Stomach smooth muscle (tissue), 2 donors: ENCODE measurements around the gene SH3RF1.
A peak's percentile ranks its signal among the peaks of the same experiment; 100 is the strongest.

Source experiments
- H3K27ac ChIP-seq: one replicate; pipeline ENCODE4 v1.7.0; 2013; ENCODE audit warnings: mild to moderate bottlenecking, low read length, inconsistent platforms
- H3K27me3 ChIP-seq, 2 donors: one replicate each; pipeline ENCODE4 v1.7.0; 2013; ENCODE audit warnings: low read length in 2 of 2; ENCODE audit not compliant: insufficient read depth in 2 of 2, control insufficient read depth in 1 of 2
- H3K36me3 ChIP-seq, 2 donors: one replicate each; pipeline ENCODE4 v1.7.0; 2013; ENCODE audit warnings: low read length in 2 of 2; ENCODE audit not compliant: control insufficient read depth in 2 of 2, insufficient read depth in 2 of 2
- H3K4me1 ChIP-seq: one replicate; pipeline ENCODE4 v1.7.0; 2013; ENCODE audit warnings: low read length; ENCODE audit not compliant: control insufficient read depth, insufficient read depth
- H3K4me3 ChIP-seq, 2 donors: one replicate each; pipeline ENCODE4 v1.7.0; 2013; ENCODE audit warnings: low read length in 2 of 2
- H3K9ac ChIP-seq, 2 donors: one replicate each; pipeline ENCODE4 v1.7.0; 2013; ENCODE audit warnings: low read length in 2 of 2, mild to moderate bottlenecking in 1 of 2
- H3K9me3 ChIP-seq, 2 donors: one replicate each; pipeline ENCODE4 v1.7.0; 2013; ENCODE audit warnings: low read length in 2 of 2; ENCODE audit not compliant: control insufficient read depth in 2 of 2
- donor health status: healthy.
- donor health status: Pancreatic carcinoma.

The SH3RF1 gene

DNA sequence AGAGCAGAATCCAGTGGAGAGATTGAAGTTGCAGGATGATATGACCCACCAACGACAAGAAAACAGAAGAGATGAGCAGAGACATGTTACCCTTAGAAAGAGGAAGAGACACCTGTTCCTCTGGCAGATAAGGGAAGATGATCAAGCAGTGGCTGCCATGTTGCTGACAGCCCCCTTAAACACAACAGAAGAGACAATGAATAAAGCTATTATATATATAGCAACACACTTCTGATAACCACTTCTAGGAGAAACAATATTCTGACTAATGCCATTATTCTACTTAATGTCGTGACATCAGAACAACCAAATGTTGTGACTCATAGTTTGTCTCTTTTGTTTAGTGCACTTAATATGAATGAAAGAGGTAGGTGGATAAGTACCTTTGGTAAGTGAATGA is 44.9 kb downstream of the SH3RF1 start:
- Histone ChIP-seq H3K9ac (peak overlapping the region in 1 of 2 donors; percentile 7), H3K27me3 (no peaks in the 10 kb centered on the region), H3K4me3 (no peak overlapping the region), H3K9me3 (no peaks in the 10 kb centered on the region), H3K36me3 (no peaks in the 10 kb centered on the region), H3K27ac (peak overlapping the region; percentile 32), H3K4me1 (peaks cover 12% of the 10 kb centered on the region)

DNA sequence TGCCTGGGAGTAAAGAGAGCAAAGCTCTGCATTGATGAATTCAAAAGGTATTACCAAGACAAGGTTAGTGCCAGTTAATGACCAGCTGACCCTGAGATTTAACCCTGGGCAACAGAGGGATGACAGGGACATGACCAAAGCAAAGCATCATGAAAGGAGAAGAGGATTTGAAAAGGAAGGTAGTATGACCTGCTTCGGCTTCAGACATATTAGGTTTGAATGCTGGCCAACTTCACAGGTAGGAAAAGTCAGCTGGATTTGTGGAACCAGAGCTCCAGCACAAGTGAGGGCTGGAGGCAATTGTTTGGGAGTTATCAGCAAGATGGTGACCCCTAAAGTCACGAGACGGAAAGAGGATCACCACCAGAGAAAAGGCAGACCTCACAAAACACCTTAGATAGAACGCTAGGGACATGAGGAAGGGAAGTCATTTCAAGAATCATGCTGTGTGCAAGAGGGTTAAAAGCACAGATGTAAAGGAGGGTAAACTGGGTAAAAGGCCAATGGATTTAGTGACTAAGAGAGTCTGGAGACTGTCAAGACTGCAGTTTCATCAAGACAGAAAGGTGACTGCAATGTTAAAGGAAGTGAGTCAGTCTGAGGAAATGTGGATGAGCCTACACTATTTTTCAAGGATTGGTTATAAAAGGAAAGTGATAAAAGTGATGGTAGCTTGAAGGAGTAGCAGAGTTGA is 45.6 kb downstream of the SH3RF1 start:
- no peak overlapping the region for H3K4me3 ChIP-seq
- H3K36me3 ChIP-seq, result no peaks in the 10 kb centered on the region
- H3K4me1 ChIP-seq, result peaks cover 12% of the 10 kb centered on the region
- peak overlapping the region; percentile 32 for H3K27ac ChIP-seq
- H3K9me3 ChIP-seq, result no peaks in the 10 kb centered on the region
- H3K9ac ChIP-seq, result peak overlapping the region in 1 of 2 donors; percentile 7
- H3K27me3 ChIP-seq, result no peaks in the 10 kb centered on the region

DNA sequence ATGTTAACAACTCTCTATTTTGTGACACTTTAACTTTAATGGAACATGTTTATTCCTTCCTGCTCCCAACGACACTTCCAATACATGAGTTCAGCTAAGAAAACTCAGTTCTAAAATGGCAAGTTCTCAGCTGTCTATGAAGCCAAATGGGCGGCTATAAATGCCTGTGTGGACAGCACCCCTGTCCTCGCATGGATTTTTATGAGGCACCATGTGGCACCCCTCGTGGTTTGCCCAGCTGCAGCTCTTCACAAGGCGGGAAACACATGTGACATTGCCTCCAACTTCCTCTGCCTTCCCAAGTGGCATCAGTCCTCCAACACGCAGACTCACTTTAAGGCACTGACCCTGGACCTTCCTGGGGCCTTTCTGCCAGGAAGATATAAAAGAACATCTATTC is 48.0 kb downstream of the SH3RF1 start:
- H3K9ac ChIP-seq, result no peak overlapping the region
- no peaks in the 10 kb centered on the region for H3K36me3 ChIP-seq
- H3K4me3 ChIP-seq, result no peak overlapping the region
- H3K27ac ChIP-seq, result no peak overlapping the region
- no peaks in the 10 kb centered on the region for H3K9me3 ChIP-seq
- no peaks in the 10 kb centered on the region for H3K27me3 ChIP-seq
- peaks cover 6% of the 10 kb centered on the region for H3K4me1 ChIP-seq

DNA sequence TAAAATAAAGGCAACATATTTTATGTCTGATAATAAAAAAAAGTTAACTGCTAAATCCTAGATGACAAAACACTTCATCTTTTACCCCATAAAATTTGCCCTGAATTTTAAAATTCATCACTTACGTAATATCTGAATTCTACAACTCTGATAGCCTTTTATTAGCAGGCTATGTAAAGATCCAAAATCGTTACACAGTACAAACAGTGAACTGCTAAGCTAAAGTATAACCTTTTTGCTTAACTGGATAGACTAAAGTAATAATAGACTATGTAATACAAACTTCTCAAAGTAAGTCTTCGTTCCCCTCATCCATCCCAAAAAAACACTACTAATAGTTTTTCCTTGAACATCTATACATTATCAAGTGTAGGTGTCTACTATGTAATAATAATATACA is 49.1 kb downstream of the SH3RF1 start:
- no peak overlapping the region for H3K27ac ChIP-seq
- peaks cover 6% of the 10 kb centered on the region for H3K4me1 ChIP-seq
- no peaks in the 10 kb centered on the region for H3K9me3 ChIP-seq
- H3K36me3 ChIP-seq, result no peaks in the 10 kb centered on the region
- no peak overlapping the region for H3K9ac ChIP-seq
- no peaks in the 10 kb centered on the region for H3K27me3 ChIP-seq
- no peak overlapping the region for H3K4me3 ChIP-seq

DNA sequence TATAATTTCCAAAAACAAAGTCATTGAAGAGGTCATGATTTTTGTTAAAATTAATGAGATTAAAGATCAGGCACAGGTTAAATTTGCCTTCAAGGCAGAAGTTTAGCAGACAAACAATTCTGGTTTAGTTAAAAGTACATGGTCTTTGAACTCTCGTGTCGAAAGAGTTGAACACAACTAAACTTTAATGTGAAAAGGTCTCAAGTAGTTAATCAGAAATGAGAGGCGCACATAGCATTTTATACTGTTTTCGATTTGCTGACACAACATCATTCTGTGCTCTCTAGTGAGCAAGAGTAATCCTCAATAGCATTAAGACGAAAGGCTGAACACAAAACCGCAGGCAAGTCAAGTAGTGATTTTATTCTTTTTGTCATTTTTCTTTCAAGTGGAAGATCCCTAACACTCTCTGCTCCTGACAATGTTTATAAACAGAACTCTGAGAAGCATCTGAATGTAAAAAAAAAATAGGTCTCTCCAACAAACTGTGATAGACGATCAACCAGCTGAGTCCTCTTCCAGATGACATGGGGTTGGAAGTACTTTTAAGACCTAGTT is 49.8 kb downstream of the SH3RF1 start:
- Histone ChIP-seq H3K27ac (no peak overlapping the region), H3K36me3 (no peaks in the 10 kb centered on the region), H3K4me3 (no peak overlapping the region), H3K9me3 (no peaks in the 10 kb centered on the region), H3K4me1 (peaks cover 6% of the 10 kb centered on the region), H3K9ac (no peak overlapping the region), H3K27me3 (no peaks in the 10 kb centered on the region)

DNA sequence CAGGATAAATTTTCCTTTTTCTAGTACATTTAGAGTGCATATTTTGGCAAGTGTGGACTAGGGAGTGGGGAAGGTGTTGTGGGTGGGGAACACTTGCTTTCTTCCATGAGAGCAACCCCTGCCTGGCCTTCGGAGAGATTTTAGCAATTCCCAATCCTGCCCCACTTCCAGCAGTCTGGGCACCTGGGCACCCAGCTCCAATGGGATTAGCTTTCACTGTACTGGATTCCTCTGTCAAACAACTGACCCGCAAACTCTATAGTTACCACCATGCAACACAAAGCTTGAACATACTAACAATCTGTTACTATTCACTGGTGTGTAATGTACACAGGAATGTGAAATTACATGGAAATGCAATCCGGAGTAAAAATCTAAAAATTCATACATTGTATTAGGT is 50.3 kb downstream of the SH3RF1 start:
- Histone ChIP-seq H3K9me3 (no peaks in the 10 kb centered on the region), H3K27ac (no peak overlapping the region), H3K4me1 (peaks cover 6% of the 10 kb centered on the region), H3K9ac (no peak overlapping the region), H3K4me3 (no peak overlapping the region), H3K27me3 (no peaks in the 10 kb centered on the region), H3K36me3 (no peaks in the 10 kb centered on the region)

DNA sequence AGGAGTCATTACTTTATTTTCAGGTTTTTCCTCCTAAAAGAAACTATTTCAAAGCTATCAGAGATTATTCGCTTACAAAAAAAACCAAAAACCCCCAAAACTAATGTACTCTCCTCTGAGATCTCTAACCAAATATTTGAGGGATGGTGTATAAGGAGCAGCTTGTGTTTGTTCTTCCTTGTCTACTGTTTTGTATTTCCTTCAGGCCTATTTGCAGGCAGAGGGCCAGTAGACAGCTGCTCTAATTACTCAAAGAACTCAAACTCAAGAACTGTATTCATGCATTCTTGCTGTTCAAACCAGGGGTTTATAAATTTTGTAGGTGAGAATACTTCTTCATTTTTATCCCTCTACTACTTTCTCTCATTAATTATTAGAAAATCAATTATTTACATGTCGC is 51.3 kb downstream of the SH3RF1 start:
- Histone ChIP-seq H3K9ac (no peak overlapping the region), H3K27me3 (no peaks in the 10 kb centered on the region), H3K36me3 (no peaks in the 10 kb centered on the region), H3K4me3 (no peak overlapping the region), H3K27ac (no peak overlapping the region), H3K4me1 (peaks cover 2% of the 10 kb centered on the region), H3K9me3 (no peaks in the 10 kb centered on the region)

DNA sequence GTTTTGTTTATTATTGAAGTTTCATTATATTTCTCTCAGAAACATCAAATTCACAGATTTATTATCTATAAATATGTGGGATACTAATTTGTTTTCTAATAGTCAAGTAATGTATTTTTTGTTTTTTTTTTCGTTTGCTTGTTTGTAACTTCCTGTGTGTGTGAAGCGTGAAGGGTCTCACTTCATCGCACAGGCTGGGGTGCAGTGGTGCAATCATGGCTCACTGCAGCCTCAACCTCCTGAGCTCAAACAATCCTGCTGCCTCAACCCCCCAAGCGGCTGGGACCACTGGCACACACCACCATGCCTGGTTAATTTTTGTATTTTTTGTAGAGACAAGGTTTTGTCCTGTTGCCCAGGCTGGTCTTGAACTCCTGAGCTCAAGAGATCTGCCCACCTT is 55.1 kb downstream of the SH3RF1 start:
- no peak overlapping the region for H3K9ac ChIP-seq
- H3K27ac ChIP-seq, result no peak overlapping the region
- H3K9me3 ChIP-seq, result no peaks in the 10 kb centered on the region
- H3K4me1 ChIP-seq, result peaks cover 2% of the 10 kb centered on the region
- H3K36me3 ChIP-seq, result no peaks in the 10 kb centered on the region
- no peak overlapping the region for H3K4me3 ChIP-seq
- H3K27me3 ChIP-seq, result no peaks in the 10 kb centered on the region

DNA sequence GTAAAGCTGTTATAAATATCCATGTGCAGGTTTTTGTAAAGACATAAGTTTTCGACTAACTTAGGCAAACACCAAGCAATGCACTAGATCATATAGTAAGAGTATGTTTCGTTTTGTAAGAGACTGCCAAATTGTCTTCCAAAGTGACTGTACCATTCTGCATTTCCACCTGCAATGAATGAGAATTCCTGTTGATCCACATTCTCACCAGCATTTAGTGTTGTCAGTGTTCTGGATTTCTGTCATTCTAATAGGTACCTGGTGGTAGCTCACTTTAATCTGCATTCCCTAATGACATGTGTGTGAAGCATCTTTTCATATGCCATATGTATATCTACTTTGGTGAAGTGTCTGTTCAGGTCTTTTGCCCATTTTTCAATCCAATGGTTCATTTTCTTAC is 57.8 kb downstream of the SH3RF1 start:
- no peaks in the 10 kb centered on the region for H3K9me3 ChIP-seq
- no peak overlapping the region for H3K4me3 ChIP-seq
- H3K4me1 ChIP-seq, result no peaks in the 10 kb centered on the region
- H3K27me3 ChIP-seq, result no peaks in the 10 kb centered on the region
- no peak overlapping the region for H3K27ac ChIP-seq
- H3K9ac ChIP-seq, result no peak overlapping the region
- H3K36me3 ChIP-seq, result no peaks in the 10 kb centered on the region

DNA sequence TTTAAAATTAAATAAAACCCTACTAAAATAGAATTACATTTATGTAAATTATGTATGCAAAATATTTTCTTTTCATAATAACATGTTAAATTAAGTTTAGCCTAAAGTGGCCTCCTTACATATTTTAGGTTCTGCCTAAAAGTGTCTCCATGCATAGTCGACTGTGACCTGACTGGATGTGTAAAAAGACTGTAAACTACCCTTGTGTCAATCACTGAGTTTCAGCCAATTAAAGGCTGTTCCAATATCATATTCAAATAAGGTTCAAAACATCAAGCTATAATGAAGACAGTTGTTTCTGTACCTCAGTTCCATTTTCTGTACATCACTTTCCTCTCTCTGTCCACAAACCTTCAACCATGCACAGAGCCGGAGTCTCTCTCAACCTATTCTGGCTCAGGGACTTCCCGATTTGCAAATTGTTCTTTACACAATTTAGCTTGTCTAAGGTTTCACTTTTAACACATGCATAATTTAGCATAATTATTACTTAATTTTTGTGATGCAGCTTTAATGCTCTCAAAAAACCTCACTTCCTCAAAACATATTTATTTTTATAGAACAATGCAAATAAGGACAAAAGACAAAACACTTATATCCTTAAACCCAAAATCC is 60.1 kb downstream of the SH3RF1 start:
- Histone ChIP-seq H3K9ac (no peak overlapping the region), H3K4me1 (no peaks in the 10 kb centered on the region), H3K36me3 (no peaks in the 10 kb centered on the region), H3K27ac (no peak overlapping the region), H3K9me3 (no peaks in the 10 kb centered on the region), H3K27me3 (no peaks in the 10 kb centered on the region), H3K4me3 (no peak overlapping the region)

DNA sequence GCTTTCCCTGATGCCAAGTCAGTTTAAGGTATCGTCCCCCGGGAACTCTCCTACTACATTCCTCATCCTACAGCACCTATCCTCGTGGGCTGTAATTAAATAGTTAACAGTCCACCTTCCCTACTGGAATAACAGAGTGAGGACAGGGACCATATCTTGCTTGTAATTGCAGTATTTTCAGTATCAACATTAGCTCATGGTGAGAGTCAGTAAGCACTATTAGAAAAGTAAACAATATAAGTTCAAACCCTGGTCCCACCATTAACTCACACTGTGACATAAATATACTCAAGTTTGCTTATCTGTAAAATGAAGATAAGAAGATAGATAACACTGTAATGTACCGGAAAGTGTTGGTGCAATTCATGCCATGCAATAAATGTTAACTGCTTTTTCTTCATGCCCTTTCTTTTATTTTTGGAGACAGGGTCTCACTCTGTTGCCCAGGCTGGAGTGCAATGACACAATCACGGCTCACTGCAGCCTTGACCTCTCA is 61.3 kb downstream of the SH3RF1 start:
- H3K4me1 ChIP-seq, result no peaks in the 10 kb centered on the region
- no peaks in the 10 kb centered on the region for H3K27me3 ChIP-seq
- H3K9me3 ChIP-seq, result no peaks in the 10 kb centered on the region
- H3K27ac ChIP-seq, result no peak overlapping the region
- H3K36me3 ChIP-seq, result no peaks in the 10 kb centered on the region
- no peak overlapping the region for H3K9ac ChIP-seq
- no peak overlapping the region for H3K4me3 ChIP-seq
